Neural cell (in vitro differentiated cells): ENCODE results near the gene DPYD. TPM values are rescaled to one million over a fixed set of nuclear protein-coding genes. Genes with fewer than 3 reads are reported as not detected.

ENCODE experiments used
- H2AFZ ChIP-seq: fragments of 200-600, 300-800 bp; sonication (generic), shearing (Covaris generic); 2 replicates; pipeline ENCODE4 v1.6.0; 2014; ENCODE audit warnings: low read depth, mild to moderate bottlenecking, antibody characterized with exemption, low read length, moderate library complexity
- H3F3A ChIP-seq: fragments of 200-600 bp; shearing (Covaris generic); 2 replicates; pipeline ENCODE4 v1.6.1; 2016; ENCODE audit warnings: mild to moderate bottlenecking, moderate library complexity, mixed read lengths, antibody characterized with exemption, low read length; ENCODE audit not compliant: insufficient read depth, poor library complexity, severe bottlenecking
- H3K27ac ChIP-seq: fragments of 200-600, 300-800 bp; sonication (generic), shearing (Covaris generic); 2 replicates; pipeline ENCODE4 v1.5.1; 2014; ENCODE audit warnings: mild to moderate bottlenecking, low read length, moderate library complexity
- H3K27me3 ChIP-seq: fragments of 300-800, 200-600 bp; sonication (generic), shearing (Covaris generic); 2 replicates; pipeline ENCODE4 v1.6.0; 2014; ENCODE audit warnings: mild to moderate bottlenecking, low read depth, low read length, moderate library complexity; ENCODE audit not compliant: insufficient read depth
- H3K36me3 ChIP-seq: fragments of 300-800, 200-600 bp; sonication (generic), shearing (Covaris generic); 2 replicates; pipeline ENCODE4 v1.5.1; 2014; ENCODE audit warnings: mild to moderate bottlenecking, antibody characterized with exemption, low read length, moderate library complexity; ENCODE audit not compliant: insufficient read depth
- H3K4me2 ChIP-seq: fragments of 300-800, 200-600 bp; sonication (generic), shearing (Covaris generic); 2 replicates; pipeline ENCODE4 v1.6.0; 2014; ENCODE audit warnings: mild to moderate bottlenecking, low read length
- H3K4me3 ChIP-seq: fragments of 300-800, 200-600 bp; sonication (generic), shearing (Covaris generic); 2 replicates; pipeline ENCODE4 v1.5.1; 2014; ENCODE audit warnings: mild to moderate bottlenecking, low read length, moderate library complexity
- H3K79me2 ChIP-seq: fragments of 200-600 bp; shearing (Covaris generic); replicated peaks from 2 replicates; pipeline ENCODE4 v1.6.0; 2014; ENCODE audit warnings: mild to moderate bottlenecking, low read length, moderate library complexity; ENCODE audit not compliant: insufficient read depth
- H3K9ac ChIP-seq: fragments of 300-800, 200-600 bp; sonication (generic), shearing (Covaris generic); 2 replicates; pipeline ENCODE4 v1.6.1; 2016; ENCODE audit warnings: mild to moderate bottlenecking, low read length, mixed read lengths
- H3K9me2 ChIP-seq: fragments of 200-600 bp; shearing (Covaris generic); 2 replicates; pipeline ENCODE4 v1.6.1; 2016; ENCODE audit warnings: mild to moderate bottlenecking, low read length, mixed read lengths; ENCODE audit not compliant: insufficient read depth
- H3K9me3 ChIP-seq: fragments of 200-600, 300-800 bp; sonication (generic), shearing (Covaris generic); 2 replicates; pipeline ENCODE4 v1.6.1; 2016; ENCODE audit warnings: mild to moderate bottlenecking, mixed run types, low read length, moderate library complexity, mixed read lengths
- H4K20me1 ChIP-seq: fragments of 200-600 bp; shearing (Covaris generic); 2 replicates; pipeline ENCODE4 v1.6.1; 2016; ENCODE audit warnings: mild to moderate bottlenecking, mixed run types; ENCODE audit not compliant: insufficient read depth
- EP300 ChIP-seq: fragments of 450-650 bp; conservative IDR thresholded peaks from 2 replicates; pipeline ENCODE4 v1.6.1; 2014; ENCODE audit warnings: antibody characterized with exemption, mild to moderate bottlenecking, moderate library complexity; ENCODE audit not compliant: poor library complexity, severe bottlenecking
- EZH2 ChIP-seq: fragments of 200-600, 300-800 bp; shearing (Covaris generic), sonication (generic); IDR thresholded peaks from 2 replicates; pipeline ENCODE4 v1.6.1; 2014; ENCODE audit warnings: antibody characterized with exemption, low read length, borderline replicate concordance, mild to moderate bottlenecking; ENCODE audit not compliant: insufficient read depth, poor library complexity, severe bottlenecking
- MXI1 ChIP-seq: fragments of 450-650 bp; conservative IDR thresholded peaks from 2 replicates; pipeline ENCODE4 v1.6.1; 2014; ENCODE audit warnings: antibody characterized with exemption, mild to moderate bottlenecking; ENCODE audit not compliant: poor library complexity, severe bottlenecking
- POLR2AphosphoS5 ChIP-seq: IDR thresholded peaks from 2 replicates; pipeline ENCODE4 v1.6.1; 2012
- RAD21 ChIP-seq: fragments of 450-650 bp; conservative IDR thresholded peaks from 2 replicates; pipeline ENCODE4 v1.6.1; 2014; ENCODE audit warnings: antibody characterized with exemption, mild to moderate bottlenecking, moderate library complexity
- SMC3 ChIP-seq: fragments of 450-650 bp; conservative IDR thresholded peaks from 2 replicates; pipeline ENCODE4 v1.6.1; 2014; ENCODE audit warnings: antibody characterized with exemption, mild to moderate bottlenecking, moderate library complexity; ENCODE audit not compliant: poor library complexity
- TAF1 ChIP-seq: IDR thresholded peaks from 2 replicates; pipeline ENCODE4 v1.6.1; 2012; ENCODE audit warnings: low read depth
- polyA plus RNA-seq: library from polyadenylated mRNA; depleted of rRNA; stranded (reverse); fragments of >200 nt; gene quantifications from 2 replicates; pipeline ENCODE4 v1.2.3, GENCODE V29; 2014
- TF ChIP-seq, protein P1 (sequence below): fragments of 450-650 bp; IDR thresholded peaks from 2 replicates; pipeline ENCODE4 v1.5.1; 2014; ENCODE audit warnings: antibody characterized with exemption, mild to moderate bottlenecking, moderate library complexity; ENCODE audit not compliant: poor library complexity, severe bottlenecking
- TF ChIP-seq, protein P2 (sequence below): IDR thresholded peaks from 2 replicates; pipeline ENCODE4 v1.6.1; 2012; ENCODE audit warnings: borderline replicate concordance

The DPYD gene
- polyA plus RNA-seq, 1 donor from 2014 or later, result 6.7 TPM

DNA sequence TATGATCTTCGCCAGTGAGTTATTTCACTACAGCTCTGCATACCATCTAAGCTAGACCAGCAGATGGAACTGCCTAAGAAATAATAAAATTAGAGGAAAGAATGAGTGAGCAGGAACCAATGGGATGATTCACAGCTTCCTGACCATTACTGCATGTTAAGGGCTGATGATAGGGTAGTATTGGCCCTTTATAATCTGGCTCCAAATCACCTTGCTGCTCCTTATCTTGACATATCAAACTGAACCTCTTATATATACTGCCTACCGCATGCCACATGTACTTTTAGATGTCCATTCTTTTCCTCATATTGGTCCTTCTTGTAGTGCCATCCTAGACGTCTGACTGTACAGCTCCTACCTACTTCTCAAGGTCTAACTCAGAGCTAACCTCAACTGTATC is 524.4 kb downstream of the DPYD start:
- no peaks in the 10 kb centered on the region for H4K20me1 ChIP-seq
- H3K4me2 ChIP-seq, result no peak overlapping the region
- H3K27ac ChIP-seq, result no peak overlapping the region
- H3F3A ChIP-seq, result no peaks in the 10 kb centered on the region
- TF ChIP-seq, protein P1, sequence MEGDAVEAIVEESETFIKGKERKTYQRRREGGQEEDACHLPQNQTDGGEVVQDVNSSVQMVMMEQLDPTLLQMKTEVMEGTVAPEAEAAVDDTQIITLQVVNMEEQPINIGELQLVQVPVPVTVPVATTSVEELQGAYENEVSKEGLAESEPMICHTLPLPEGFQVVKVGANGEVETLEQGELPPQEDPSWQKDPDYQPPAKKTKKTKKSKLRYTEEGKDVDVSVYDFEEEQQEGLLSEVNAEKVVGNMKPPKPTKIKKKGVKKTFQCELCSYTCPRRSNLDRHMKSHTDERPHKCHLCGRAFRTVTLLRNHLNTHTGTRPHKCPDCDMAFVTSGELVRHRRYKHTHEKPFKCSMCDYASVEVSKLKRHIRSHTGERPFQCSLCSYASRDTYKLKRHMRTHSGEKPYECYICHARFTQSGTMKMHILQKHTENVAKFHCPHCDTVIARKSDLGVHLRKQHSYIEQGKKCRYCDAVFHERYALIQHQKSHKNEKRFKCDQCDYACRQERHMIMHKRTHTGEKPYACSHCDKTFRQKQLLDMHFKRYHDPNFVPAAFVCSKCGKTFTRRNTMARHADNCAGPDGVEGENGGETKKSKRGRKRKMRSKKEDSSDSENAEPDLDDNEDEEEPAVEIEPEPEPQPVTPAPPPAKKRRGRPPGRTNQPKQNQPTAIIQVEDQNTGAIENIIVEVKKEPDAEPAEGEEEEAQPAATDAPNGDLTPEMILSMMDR, result no peak
- no peak for TF ChIP-seq RAD21
- no peak for TF ChIP-seq SMC3
- no peak for TF ChIP-seq MXI1
- TF ChIP-seq TAF1, result no peak
- no peak for TF ChIP-seq EP300
- TF ChIP-seq, protein P2, sequence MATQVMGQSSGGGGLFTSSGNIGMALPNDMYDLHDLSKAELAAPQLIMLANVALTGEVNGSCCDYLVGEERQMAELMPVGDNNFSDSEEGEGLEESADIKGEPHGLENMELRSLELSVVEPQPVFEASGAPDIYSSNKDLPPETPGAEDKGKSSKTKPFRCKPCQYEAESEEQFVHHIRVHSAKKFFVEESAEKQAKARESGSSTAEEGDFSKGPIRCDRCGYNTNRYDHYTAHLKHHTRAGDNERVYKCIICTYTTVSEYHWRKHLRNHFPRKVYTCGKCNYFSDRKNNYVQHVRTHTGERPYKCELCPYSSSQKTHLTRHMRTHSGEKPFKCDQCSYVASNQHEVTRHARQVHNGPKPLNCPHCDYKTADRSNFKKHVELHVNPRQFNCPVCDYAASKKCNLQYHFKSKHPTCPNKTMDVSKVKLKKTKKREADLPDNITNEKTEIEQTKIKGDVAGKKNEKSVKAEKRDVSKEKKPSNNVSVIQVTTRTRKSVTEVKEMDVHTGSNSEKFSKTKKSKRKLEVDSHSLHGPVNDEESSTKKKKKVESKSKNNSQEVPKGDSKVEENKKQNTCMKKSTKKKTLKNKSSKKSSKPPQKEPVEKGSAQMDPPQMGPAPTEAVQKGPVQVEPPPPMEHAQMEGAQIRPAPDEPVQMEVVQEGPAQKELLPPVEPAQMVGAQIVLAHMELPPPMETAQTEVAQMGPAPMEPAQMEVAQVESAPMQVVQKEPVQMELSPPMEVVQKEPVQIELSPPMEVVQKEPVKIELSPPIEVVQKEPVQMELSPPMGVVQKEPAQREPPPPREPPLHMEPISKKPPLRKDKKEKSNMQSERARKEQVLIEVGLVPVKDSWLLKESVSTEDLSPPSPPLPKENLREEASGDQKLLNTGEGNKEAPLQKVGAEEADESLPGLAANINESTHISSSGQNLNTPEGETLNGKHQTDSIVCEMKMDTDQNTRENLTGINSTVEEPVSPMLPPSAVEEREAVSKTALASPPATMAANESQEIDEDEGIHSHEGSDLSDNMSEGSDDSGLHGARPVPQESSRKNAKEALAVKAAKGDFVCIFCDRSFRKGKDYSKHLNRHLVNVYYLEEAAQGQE, result no peak
- no peak for TF ChIP-seq POLR2AphosphoS5
- TF ChIP-seq EZH2, result no peak
- no peaks in the 10 kb centered on the region for H3K9me2 ChIP-seq
- H2AFZ ChIP-seq, result no peak overlapping the region
- H3K4me3 ChIP-seq, result no peak overlapping the region
- no peak overlapping the region for H3K9ac ChIP-seq
- H3K9me3 ChIP-seq, result no peaks in the 10 kb centered on the region
- H3K27me3 ChIP-seq, result no peaks in the 10 kb centered on the region
- no peaks in the 10 kb centered on the region for H3K36me3 ChIP-seq
- no peaks in the 10 kb centered on the region for H3K79me2 ChIP-seq

DNA sequence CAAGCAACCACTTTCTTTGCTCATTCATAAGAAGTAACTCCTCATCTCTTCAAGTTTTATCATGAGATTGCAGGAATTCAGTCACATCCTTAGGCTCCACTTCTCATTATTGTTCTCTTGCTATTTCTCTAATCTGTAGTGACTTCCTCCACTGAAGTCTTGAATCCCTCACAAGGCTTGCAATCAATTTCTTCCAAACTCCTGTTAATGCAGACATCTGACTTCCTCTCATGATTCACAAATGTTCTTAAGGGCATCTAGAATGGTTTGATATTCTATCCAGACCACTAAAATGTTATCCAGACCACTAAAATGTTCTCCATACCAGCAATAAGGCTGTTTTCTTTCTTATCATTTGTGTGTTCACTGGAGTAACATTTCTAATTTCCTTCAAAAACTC is 528.1 kb downstream of the DPYD start:
- Histone ChIP-seq H3K27me3 (no peaks in the 10 kb centered on the region), H3K4me2 (no peak overlapping the region), H3K27ac (no peak overlapping the region), H3K9me3 (no peaks in the 10 kb centered on the region), H3K4me3 (no peak overlapping the region), H4K20me1 (no peaks in the 10 kb centered on the region), H3K9ac (no peak overlapping the region), H2AFZ (no peak overlapping the region), H3K9me2 (no peaks in the 10 kb centered on the region), H3K79me2 (no peaks in the 10 kb centered on the region), H3F3A (no peaks in the 10 kb centered on the region), H3K36me3 (no peaks in the 10 kb centered on the region)
- TF ChIP-seq SMC3, result no peak
- TF ChIP-seq, protein P1, result no peak
- TF ChIP-seq EZH2, result no peak
- TF ChIP-seq POLR2AphosphoS5, result no peak
- no peak for TF ChIP-seq MXI1
- TF ChIP-seq, protein P2, result no peak
- TF ChIP-seq TAF1, result no peak
- TF ChIP-seq EP300, result no peak
- no peak for TF ChIP-seq RAD21
